Measurements from ENCODE around the gene VPS9D1. TPM values are rescaled to one million over a fixed set of nuclear protein-coding genes. Genes with fewer than 3 reads are reported as not detected.
"Not testable (repeated sequence)": the region's sequence is repeated elsewhere in the genome, so short reads cannot be mapped to it uniquely, and the experiment has no call there.

The VPS9D1 gene
- total RNA-seq, 1 experiment from 2014 or later = 12.0 TPM

DNA sequence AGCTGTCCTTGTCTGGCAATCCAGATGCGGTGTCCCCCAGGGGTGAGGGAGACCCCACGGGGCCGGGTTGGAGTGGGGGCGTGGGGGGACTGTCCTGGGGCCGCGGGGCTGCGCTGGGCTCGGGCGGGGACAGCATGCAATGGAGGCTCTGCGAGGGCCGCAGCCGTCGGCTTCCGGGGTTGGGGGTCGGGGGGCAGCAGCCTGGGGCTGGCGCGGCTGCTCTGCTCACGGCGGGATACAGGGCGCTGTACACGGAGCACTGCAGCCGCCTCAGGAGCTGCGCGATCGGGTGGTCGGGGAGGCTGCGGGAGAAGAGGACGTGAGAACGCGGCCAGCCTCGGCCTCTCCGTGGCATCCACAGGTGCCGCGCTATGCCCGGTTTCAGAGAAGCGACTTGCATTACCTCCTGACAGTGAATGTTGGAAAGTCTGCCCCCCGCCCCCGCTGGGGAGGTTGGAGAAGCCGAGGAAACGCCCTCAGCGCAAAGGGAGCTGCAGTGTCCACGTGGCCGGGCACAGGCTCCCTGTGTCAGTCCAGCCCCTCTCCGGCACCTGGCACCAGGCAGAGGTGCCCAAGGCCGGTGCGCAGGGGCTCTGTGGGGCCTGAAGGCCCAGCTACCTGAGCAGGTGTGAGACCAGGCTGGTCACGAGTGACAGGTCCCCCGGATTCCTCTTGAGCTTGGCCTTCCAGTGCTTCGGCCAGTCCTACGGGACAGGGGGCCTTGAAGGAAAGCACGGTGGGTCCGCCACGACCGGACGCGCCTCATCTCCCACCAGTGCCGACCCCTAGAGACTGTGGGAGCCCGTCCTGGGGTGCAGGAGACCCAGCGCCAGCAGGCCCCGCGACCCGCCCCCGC is 9.8 kb downstream of the VPS9D1 start:
- no peak for DNase-seq (ENCODE audit: low spot score)

DNA sequence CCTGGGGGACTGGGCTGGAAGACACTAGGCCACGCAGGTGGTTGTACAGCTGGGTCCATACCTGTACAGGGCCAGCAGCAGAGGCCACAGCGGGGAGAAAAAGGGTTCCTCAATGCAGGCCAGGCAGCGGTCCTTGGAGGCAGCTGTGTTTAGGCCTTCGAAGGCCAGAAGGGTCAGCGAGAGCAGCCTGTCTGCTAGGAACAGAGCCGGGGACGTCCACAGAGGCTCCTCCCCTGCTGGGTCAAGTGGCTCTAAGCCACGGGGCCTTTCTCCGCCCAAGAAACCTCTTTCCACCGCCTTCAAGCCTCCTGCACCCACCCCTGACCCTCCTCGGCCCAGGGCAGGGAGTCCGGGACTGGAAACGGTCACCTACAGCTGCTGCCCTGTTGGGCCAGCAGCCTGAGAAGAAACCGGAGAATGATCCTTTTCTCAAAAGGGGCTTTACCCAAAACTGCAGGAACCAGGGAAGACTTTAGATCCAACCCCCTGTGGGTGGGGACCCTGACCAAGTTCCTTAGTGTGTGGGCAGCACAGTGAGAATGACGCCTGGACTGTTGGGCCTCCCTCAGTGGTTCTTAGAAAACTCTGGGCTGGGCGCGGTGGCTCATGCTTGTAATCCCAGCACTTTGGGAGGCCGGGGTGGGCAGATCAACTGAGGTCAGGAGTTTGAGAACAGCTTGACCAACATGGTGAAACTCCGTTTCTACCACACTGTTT is 10.8 kb downstream of the VPS9D1 start:
- DNase-seq (ENCODE audit: low spot score) = no peak

DNA sequence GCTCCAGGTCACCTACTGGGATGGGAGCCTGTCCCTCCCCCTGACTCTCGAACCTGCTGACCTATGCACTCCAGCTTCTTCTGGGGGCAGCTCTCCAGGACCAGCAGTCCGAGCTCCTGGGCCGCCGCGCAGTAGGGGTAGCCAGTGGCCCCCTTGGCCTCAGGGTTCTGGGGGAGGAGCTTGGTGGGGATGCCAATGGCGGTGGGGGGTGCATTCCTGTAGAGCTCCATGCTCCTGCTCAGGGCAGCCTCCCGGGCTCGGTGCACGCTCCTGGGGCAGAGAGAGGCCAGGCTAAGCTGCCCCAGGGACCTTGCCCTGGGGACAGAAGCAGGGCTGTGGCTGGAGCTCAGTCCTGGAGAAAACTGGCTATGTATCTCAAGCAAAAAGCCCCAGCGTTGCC is 11.5 kb downstream of the VPS9D1 start:
- DNase-seq (ENCODE audit: low spot score) = no peak

DNA sequence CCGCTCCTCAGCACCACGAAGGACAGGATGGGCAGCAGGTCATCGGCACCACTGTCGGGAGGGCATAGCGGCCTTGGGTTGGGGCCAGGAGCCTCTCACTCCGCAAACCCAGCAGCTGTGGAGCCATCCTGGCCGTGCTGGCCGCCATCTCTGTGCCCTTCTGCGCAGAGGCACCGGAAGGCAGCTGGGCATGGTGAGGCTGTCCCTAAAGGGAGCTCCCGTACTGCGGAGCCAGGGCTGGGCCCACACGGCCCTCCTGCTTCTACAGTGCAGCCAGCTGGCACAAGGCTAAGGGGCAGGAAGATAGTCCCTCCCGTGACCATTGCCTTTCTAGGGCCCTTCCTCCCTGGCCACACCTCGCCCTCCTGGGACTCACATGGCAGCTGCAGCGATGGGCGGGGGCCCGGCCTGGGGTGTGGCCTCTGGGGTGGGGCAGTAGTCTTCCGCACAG is 12.2 kb downstream of the VPS9D1 start:
- DNase-seq (ENCODE audit: low spot score) = no peak

DNA sequence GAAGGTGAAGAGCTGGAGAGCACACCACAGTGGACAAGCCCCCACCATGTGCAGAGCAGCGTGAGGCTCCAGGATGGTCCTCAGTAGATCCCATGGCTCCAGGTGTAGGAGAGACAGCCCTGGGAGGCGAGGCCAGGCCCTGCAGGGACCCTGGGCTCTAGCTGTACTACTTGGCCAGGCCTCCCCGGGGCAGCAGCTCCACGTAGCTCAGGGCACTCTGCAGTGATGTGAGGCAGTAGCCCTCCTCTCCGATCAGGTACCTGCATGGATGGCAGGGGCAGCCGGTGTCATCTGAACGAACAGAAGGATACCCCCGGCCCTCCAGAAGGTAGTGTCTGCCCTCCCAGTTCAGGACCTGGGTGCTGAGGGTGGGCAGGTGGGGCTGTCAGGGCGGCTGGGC is 13.0 kb downstream of the VPS9D1 start:
- no peak for DNase-seq (ENCODE audit: low spot score)

DNA sequence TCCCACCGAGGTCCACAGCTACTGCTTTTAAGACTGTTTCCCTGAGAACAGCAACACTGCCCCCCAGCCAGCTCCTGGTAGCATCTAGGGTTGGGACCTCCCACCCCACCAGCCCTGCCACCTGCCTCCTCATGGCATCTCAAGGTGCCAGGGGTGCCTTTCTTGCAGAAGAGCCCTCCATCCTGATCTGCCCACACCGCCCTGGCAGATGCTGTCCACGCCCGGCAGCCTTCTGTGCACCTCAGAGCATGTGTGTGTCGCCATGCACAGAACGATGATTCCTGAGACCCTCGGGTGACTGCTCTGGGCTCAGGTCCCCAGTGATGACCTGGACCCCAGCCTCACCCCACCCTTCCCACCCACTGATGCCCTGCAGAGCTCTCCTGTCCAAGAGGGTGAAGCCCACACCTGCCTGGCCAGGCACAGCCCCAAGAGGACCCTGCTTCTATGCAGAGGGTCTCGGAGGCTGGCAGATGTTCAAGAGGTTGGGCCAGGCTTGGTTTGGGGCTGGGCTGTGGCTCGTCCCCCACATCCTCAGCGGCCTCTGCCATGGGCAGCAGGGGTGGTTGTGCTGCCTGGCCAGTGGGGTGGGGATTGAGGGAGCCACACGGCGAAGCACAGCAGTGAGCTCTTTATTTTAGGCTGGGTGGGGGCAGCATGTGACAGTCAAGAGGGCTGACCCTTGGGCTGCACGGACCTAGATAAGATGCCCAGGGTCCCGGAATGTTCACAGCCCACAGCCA is 14.0 kb downstream of the VPS9D1 start:
- DNase-seq (ENCODE audit: low spot score) = no peak

DNA sequence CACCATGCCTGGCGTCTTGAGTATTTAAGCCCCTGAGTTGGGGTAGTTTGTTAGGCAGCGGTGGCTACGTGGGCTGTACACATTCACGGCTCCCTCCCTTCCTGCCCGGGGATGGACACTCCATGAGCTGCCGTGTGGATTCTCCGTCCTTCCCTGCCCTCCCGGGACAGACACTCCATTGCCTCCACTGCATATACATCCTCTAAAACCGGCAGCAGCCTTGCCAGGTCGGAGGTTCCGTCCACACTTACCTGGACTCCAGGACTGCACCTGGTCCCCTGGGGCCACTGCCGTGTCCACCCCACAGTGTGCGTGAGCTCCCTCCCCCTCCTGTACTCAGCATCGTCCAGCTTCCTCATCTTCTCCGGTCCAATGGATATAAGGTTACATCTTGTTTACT is 15.7 kb downstream of the VPS9D1 start:
- no peak for DNase-seq (ENCODE audit: low spot score)

DNA sequence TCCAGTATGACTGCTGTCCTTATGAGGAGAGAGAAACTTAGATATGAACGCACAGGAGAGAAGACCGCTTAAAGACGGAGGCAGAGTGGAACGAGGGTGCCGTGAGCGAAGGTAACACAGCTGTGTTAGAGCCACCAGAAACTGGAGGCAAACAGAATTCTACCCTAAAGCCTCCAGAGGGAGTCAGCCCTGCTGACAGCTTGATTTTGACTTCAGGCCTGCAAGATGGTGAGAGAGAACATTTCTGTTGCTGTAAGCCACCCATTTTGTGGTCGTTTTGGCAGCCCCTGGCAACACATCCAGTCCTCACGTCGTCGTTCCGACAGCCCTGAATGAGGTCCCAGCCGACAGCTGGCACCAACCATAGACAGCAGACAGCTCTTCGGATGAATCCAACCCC is 16.4 kb downstream of the VPS9D1 start:
- DNase-seq (ENCODE audit: low spot score) = no peak

DNA sequence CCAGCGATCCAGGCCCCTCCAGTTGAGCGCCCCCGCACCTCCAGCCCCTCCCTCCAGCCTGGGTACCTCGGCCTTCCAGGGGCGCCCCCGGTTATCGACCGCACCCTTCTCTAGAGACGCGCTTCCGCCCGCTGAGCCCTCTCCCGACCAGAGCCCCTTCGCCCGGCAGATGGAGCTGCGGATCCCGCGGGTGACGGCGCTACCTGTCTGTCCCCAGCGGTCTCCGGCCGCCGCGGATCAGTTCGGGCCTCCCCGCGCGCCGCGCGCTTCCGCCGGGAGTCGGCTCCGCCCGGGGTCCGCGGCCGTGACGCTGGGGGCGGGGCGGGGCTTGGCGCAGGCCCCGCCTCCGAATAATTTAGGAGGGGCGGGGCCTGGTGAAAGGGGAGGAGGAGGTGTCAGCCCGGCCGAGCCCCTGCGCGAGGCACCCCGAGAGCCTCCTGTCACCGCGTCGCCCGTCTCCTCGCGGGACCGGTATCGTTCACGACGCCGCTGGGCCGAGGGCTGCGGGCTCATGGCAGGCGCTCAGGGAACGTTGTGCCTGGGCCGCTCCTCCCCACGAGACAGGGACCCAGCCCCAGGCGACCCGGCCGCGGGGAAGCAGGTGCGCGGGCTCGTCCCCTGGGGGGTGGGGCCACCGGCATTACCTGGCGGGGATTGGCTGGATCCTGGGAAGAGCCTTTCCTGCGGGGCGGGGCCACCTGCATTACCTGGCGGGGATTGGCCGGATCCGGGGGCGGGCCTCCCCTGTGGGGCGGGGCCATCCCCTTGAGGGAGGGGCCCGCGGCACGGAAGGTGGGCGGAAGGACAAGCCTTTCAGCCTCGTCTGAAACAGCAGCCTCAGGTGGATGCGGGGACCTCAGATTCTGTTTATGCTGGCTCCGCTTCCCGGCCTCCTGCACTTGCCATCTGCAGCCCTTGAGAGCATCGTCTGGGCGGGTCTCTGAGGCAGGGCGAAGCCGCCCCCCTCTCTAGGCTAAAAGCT is 19.0 kb downstream of the VPS9D1 start, which contains the start of gene SPATA2L:
SPATA2L (minus strand) TSS at position 281 of the 982 bp plus-strand sequence. CDS start 473 bp downstream, outside the sequence.
- peak; percentile 90 for DNase-seq (ENCODE audit: low spot score)

DNA sequence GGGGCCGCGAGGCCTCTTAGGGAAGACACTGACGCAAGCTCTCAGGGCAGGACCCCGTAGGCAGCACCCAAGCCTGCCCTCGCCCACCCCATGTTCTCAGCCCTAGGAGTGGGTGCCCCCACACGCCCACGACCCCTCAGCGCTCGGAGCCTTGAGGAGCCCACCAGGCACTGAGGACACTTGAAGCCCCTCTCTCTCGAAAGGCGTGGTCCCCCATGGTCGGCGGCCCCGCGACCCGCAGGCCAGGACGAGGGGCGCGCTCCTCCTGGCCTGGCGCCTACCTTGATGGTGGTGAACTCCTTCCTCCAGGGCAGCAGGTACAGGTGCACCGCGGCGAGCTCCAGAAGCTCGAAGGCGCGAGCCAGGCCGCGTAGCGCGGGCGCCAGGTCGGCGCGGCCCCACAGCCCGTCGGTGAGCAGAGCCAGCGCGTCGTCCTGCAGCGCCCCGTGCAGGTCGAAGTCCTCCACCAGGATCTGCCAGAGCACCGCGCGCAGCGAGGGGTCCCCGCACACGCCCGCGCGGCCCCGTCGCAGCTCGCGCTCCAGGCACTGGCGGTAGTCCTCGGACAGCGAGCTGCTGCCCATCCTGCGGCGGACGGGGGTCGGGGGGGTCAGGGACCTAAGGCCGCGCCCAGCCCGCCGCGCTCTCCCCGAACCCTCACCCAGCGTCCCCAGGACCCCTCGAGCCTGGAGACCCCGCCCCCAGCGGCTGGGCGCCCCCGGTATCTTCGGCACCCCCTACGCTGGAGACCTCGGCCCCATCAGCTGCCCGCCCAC is 19.9 kb downstream of the VPS9D1 start:
- no peak for DNase-seq (ENCODE audit: low spot score)

DNA sequence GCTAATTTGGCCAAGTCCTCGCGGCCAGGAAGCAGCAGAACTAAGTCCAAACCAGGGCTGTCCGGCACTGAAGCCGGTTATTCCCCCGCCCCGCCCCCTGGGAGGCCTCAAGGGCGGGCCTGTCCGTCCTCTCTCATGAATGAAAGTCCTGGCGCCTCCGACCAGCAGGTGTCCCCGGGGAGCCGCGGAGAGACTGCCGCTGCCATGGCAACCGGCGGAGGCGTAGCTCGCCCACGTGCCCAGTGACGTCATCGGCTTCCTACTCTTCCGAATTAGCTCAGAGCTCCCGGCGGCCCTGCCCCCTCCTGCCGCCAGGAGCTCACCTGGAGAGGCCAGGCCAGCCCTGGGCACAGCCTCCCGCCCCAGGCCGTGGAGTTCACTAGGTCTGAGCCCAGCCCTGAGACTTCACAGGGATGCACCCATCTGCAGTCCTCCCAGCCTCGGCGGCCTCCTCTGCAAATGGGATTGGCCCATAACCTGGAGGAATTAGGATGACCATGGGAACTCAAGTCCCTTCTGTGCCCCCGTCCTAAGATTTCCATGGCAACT is 20.5 kb downstream of the VPS9D1 start:
- DNase-seq (ENCODE audit: low spot score) = peak; percentile 98

DNA sequence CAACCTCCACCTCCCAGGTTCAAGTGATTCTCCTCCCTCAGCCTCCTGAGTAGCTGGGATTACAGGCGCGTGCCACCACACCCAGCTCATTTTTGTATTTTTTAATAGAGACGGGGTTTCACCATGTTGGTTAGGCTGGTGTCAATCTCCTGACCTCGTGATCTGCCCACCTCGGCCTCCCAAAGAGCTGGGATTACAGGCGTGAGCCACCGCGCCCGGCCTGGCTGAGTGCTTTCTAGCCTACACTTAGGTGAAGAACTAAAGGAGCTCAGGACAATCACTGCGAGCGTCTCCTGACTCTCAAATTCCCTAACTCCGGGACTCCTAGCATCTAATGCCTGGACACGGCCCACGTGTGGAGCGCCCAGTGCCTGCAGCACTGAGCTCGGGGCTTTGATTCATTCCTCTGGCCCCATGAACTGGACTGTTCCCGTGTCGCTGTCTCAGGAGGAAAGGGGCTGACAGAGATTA is 21.0 kb downstream of the VPS9D1 start:
- DNase-seq (ENCODE audit: low spot score) = not testable (repeated sequence)

DNA sequence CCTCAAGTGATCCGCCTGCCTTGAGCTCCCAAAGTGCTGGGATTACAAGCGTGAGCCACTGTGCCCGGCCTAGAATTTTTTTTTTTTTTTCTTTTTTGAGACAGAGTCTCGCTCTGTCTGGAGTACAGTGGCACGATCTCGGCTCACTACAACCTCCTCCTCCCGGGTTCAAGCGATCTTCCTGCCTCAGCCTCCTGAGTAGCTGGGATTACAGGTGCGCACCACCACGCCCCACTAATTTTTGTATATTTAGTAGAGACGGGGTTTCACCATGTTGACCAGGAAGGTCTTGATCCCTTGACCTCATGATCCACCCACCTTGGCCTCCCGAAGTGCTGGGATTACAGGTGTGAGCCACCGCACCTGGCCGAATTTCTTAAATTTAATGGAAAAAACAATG is 22.0 kb downstream of the VPS9D1 start:
- DNase-seq (ENCODE audit: low spot score) = not testable (repeated sequence)

DNA sequence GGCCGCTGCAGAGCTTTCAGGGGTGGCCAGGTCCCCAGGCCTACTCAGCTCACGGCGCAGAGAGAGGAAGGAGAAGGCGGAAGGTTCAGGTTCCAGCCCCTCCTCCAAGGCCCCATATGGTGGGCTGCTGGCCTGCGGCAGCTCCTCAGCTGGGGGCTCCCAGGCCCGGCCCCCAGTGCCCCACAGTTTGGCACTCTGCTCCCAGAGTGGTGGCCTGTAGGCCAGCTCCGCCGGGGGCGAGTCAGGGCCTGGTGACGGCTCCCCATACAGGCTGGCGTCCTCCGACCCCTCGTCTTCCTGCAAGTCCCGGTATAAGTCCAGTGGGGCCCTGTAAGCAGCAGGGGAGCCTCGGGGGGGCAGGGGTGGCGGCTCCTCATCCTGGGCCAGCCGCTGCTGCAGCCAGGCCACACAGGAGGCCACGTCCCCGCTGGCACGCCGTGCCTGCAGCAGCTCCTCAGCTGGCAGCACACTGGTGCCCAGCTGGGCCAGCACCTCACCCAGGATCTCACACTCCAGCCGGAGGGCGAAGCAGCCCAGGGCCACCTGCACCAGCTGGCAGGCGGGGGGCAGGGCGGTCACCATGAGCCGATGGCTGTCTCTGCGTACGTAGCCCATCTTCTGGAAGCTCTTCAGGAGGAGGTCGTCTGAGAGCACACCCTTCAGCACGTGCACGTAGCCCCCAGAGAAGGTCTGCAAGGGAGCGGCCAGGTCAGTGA is 22.9 kb downstream of the VPS9D1 start:
- DNase-seq (ENCODE audit: low spot score) = no peak

DNA sequence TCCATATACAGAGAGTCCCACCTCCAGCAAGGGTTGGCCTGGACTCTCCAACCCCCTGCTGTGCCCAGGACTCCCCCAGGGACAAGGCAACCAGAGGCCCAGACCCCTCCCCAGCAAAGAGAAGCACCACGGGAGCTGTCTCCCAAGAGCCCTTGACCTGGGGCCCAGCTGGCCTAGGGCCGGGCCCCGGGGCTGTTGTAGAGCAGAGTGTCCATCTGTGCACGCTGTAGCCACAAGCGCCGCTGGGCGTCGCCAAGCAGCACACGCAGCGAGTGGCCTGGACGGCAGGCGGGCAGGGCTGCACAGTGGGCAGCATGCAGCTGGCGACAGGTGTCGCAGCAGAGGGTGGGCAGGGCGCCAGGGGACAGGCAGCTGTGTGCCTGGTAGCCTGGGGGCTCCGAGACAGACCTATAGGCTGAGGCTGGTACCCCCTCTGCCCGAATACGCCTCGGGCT is 23.5 kb downstream of the VPS9D1 start:
- no peak for DNase-seq (ENCODE audit: low spot score)

DNA sequence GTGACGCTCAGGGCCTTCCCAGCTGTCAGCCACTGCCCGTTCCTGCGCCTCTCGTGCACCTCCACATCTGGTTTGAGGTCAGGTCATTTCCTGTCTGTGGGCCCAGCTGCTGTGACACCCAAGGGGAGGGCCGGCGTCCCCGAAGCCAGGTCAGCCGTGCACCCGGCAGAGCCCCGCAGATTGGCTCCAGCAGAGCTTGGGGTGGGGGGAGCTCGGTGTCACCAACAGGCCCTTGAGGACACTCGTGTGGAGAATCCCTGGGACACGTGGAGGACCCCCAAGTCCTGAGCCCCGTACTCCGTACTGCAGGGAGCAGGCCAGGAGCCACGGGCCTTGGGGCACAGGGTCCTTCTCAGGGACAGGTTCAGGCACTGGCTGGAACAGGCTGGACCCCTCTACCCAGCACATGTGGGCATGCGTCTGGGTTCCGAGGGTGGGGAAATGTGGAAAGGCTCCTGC is 24.0 kb downstream of the VPS9D1 start:
- DNase-seq (ENCODE audit: low spot score) = no peak

DNA sequence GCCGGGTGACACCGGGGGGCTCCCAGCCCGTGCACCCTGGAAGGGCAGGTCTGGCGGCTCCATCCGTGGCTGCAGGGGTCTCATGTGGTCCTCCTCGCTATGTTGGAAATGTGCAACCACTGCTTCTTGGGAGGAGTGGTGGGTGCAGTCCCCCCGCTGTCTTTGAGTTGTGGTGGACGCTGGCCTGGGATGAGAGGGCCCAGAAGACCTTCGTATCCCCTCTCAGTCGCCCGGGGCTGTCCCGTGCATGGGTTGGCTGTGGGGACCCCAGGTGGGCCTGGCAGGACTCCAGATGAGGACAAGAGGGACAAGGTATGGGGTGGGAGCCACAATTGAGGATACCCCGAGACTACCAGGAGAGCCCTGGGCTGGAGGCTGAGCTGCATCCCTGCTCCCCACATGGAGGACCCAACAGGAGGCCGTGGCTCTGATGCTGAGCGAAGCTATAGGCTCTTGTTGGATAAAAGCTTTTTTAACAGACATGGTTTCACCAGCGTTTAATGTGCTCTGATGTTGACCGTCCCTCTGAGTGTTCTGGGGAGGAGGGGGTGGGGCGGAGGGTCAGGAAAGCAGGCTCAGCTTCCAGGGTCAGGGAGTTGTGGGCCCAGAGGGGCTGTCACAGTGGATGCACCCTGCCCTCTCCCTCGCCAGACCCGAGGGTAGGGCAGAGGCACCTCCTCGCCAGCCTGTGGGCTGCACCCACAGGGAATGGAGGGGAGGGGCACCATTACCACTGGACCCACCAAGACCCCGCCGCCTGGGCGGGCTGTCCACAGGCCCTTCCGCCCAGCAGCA is 24.6 kb downstream of the VPS9D1 start:
- DNase-seq (ENCODE audit: low spot score) = no peak
